SK-N-SH (cell line): ENCODE results near the gene TERT. TPM values are rescaled to one million over a fixed set of nuclear protein-coding genes. Genes with fewer than 3 reads are reported as not detected.

Source experiments
- CTCF ChIA-PET: fragments of 300-600, 350-600 bp; formaldehyde crosslinking; extraction: SDS; loops from one replicate; lab custom pipeline; 2021; lab: Yijun Ruan, JAX
- POLR2A ChIA-PET: fragments of 350-600 bp; sonication (Branson Sonifier 250); formaldehyde crosslinking; extraction: SDS; loops from one replicate; lab custom pipeline; 2020; ENCODE audit warnings: antibody characterized with exemption, inconsistent platforms; lab: Yijun Ruan, JAX
- DNase-seq: peaks from one replicate; pipeline ENCODE4 v3.0.0; 2012
- H2AFZ ChIP-seq: fragments of 200-600 bp; sonication (generic); 2 replicates; pipeline ENCODE4 v1.8.1; 2016; ENCODE audit warnings: antibody characterized with exemption, mild to moderate bottlenecking, low read depth
- H3F3A ChIP-seq: fragments of 200-600 bp; sonication (generic); replicated peaks from 2 replicates; pipeline ENCODE3; 2016; ENCODE audit warnings: antibody characterized with exemption, mild to moderate bottlenecking; ENCODE audit not compliant: insufficient read depth
- H3K27ac ChIP-seq, 2 experiments: fragments of 200-500 bp in 1 of 2; fragments of 200-600 bp in 1 of 2; sonication (Bioruptor generic) in 1 of 2; sonication (generic), shearing (Covaris generic) in 1 of 2; 2 replicates each; pipeline versions ENCODE4 v1.5.1 to v1.6.1; 2014 to 2016; ENCODE audit warnings: low read depth in 2 of 2, inconsistent platforms in 1 of 2, low read length in 1 of 2, mild to moderate bottlenecking in 1 of 2, mixed read lengths in 1 of 2
- H3K27me3 ChIP-seq: fragments of 200-600 bp; sonication (generic), shearing (Covaris generic); 2 replicates; pipeline ENCODE4 v1.6.1; 2016; ENCODE audit warnings: mixed run types; ENCODE audit not compliant: insufficient read depth
- H3K36me3 ChIP-seq, 2 experiments: fragments of 200-500 bp in 1 of 2; fragments of 200-600 bp in 1 of 2; sonication (Bioruptor generic) in 1 of 2; sonication (generic) in 1 of 2; replicated peaks in 1 of 2; 2 replicates each; pipeline versions ENCODE3 to v1.5.1; 2014 to 2016; ENCODE audit warnings: low read length in 1 of 2, mild to moderate bottlenecking in 1 of 2; ENCODE audit not compliant: insufficient read depth in 2 of 2, control insufficient read depth in 1 of 2
- H3K4me1 ChIP-seq, 2 experiments: fragments of 200-500 bp in 1 of 2; fragments of 200-600 bp in 1 of 2; sonication (Bioruptor generic) in 1 of 2; sonication (generic), shearing (Covaris generic) in 1 of 2; 2 replicates each; pipeline versions ENCODE4 v1.5.1 to v1.6.1; 2014 to 2016; ENCODE audit warnings: low read depth in 1 of 2, low read length in 1 of 2, mixed run types in 1 of 2; ENCODE audit not compliant: insufficient read depth in 2 of 2, control insufficient read depth in 1 of 2
- H3K4me2 ChIP-seq: fragments of 200-600 bp; sonication (generic), shearing (Covaris generic); 2 replicates; pipeline ENCODE4 v1.6.1; 2017; ENCODE audit warnings: mixed run types
- H3K4me3 ChIP-seq, 2 experiments: fragments of 200-500 bp in 1 of 2; fragments of 200-600 bp in 1 of 2; sonication (Bioruptor generic) in 1 of 2; sonication (generic), shearing (Covaris generic) in 1 of 2; 2 replicates each; pipeline versions ENCODE4 v1.5.1 to v1.8.1; 2014 to 2016; ENCODE audit warnings: low read depth in 2 of 2, inconsistent platforms in 1 of 2, low read length in 1 of 2, mild to moderate bottlenecking in 1 of 2, mixed read lengths in 1 of 2, moderate library complexity in 1 of 2
- H3K79me2 ChIP-seq: fragments of 200-600 bp; sonication (generic); 2 replicates; pipeline ENCODE4 v1.8.1; 2017; ENCODE audit warnings: mild to moderate bottlenecking; ENCODE audit not compliant: insufficient read depth
- H3K9ac ChIP-seq: fragments of 200-600 bp; sonication (generic); 2 replicates; pipeline ENCODE4 v1.6.1; 2017; ENCODE audit warnings: mixed run types
- H3K9me2 ChIP-seq: fragments of 200-600 bp; sonication (generic); 2 replicates; pipeline ENCODE4 v1.6.1; 2017; ENCODE audit warnings: mixed run types
- H3K9me3 ChIP-seq: fragments of 200-600 bp; sonication (generic); 2 replicates; pipeline ENCODE4 v1.6.1; 2017; ENCODE audit warnings: mixed run types, mild to moderate bottlenecking, moderate library complexity
- H4K20me1 ChIP-seq: fragments of 200-600 bp; sonication (generic); 2 replicates; pipeline ENCODE4 v1.6.1; 2017; ENCODE audit warnings: mild to moderate bottlenecking, mixed run types; ENCODE audit not compliant: insufficient read depth
- ELF1 ChIP-seq: IDR thresholded peaks from 2 replicates; pipeline ENCODE4 v1.4.0; 2012
- FOXJ3 ChIP-seq: sonication (generic); formaldehyde crosslinking; IDR thresholded peaks from 2 replicates; pipeline ENCODE4 v1.5.1; 2020; ENCODE audit warnings: mild to moderate bottlenecking, missing genetic modification reagents
- GABPA ChIP-seq: IDR thresholded peaks from 2 replicates; pipeline ENCODE4 v1.4.0; 2012; ENCODE audit warnings: low read depth, mild to moderate bottlenecking
- IRF3 ChIP-seq: fragments of 150-350 bp; IDR thresholded peaks from 2 replicates; pipeline ENCODE4 v1.6.1; 2016; ENCODE audit warnings: mild to moderate bottlenecking, low read depth, low read length
- JUND ChIP-seq: IDR thresholded peaks from 2 replicates; pipeline ENCODE4 v1.4.0; 2012
- MXI1 ChIP-seq: IDR thresholded peaks from 2 replicates; pipeline ENCODE4 v1.6.1; 2012; ENCODE audit warnings: mild to moderate bottlenecking, low read depth, low read length, improper control_type of control experiment
- RCOR1 ChIP-seq: fragments of 150-350 bp; IDR thresholded peaks from 2 replicates; pipeline ENCODE4 v1.6.1; 2017; ENCODE audit warnings: antibody characterized with exemption, low read length
- REST ChIP-seq: IDR thresholded peaks from 2 replicates; pipeline ENCODE4 v1.6.1; 2012; ENCODE audit warnings: mild to moderate bottlenecking, low read depth, low read length, moderate library complexity
- RFX5 ChIP-seq: IDR thresholded peaks from 2 replicates; pipeline ENCODE4 v1.6.1; 2012; ENCODE audit warnings: mild to moderate bottlenecking, improper control_type of control experiment, low read length
- YY1 ChIP-seq: IDR thresholded peaks from 2 replicates; pipeline ENCODE4 v1.4.0; 2012; ENCODE audit warnings: low read depth, mild to moderate bottlenecking
- WGBS: methylation state at CpG from one replicate; pipeline ENCODE4 v1.1.6; 2017; ENCODE audit warnings: low lambda C conversion rate; 5-methylcytosine and 5-hydroxymethylcytosine counted together
- polyA plus RNA-seq, 3 experiments: library from polyadenylated mRNA; depleted of rRNA; stranded (reverse); fragments of >200 nt; gene quantifications; 2 replicates each; pipeline ENCODE4 v1.2.3, GENCODE V29; 2012
- TF ChIP-seq, protein P1 (sequence below): IDR thresholded peaks from 2 replicates; pipeline ENCODE4 v1.4.0; 2012; ENCODE audit warnings: low read depth, borderline replicate concordance

The TERT gene
- polyA plus RNA-seq, 1 of the 3 experiments (the other 2 are of a cell fraction): 2.4 TPM

DNA sequence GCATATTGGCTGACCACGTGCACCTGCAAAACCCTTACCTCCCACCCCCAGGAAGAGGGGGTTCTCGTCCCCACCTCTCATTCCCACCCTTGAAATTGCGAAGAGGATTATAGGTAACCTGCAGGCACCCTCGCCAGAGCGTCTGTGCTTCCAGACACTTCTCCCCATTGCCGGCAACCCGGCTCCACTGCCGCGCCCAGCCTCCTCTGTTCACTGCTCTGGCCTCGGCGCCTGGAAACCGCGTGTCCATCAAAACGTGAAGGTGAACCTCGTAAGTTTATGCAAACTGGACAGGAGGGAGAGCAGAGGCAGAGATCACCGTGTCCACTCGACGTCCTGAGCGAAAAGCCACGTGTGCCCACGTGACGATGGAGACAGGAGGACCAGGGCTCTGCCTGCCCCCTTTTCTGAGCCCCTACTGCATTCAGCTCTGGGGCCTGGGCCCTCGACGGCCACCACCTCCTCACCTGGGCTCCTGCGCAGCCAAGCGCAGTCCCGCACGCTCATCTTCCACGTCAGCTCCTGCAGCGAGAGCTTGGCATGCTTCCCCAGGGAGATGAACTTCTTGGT is 1.9 kb downstream of the TERT start:
- Histone ChIP-seq H3K9me2 (no peaks in the 10 kb centered on the region), H3K9ac (no peak overlapping the region), H3F3A (no peaks in the 10 kb centered on the region), H4K20me1 (no peaks in the 10 kb centered on the region), H3K27ac (no peak overlapping the region), H3K4me3 (no peak overlapping the region), H3K4me2 (no peak overlapping the region), H3K4me1 (peaks cover 0 to 4% of the 10 kb centered on the region in 2 experiments; a peak in 1 of 4 replicates), H3K27me3 (peaks cover 20% of the 10 kb centered on the region), H3K79me2 (no peaks in the 10 kb centered on the region), H2AFZ (no peak overlapping the region)
- DNase-seq: no peak
- CTCF ChIA-PET: no interaction called here
- 67% methylated on average over 14 of the region's 30 CpGs for WGBS
- POLR2A ChIA-PET: no interaction called here
- TF ChIP-seq RFX5: no peak
- TF ChIP-seq, all 33 proteins: peak for 0
- H3K36me3 ChIP-seq: no peaks in the 10 kb centered on the region
- no peaks in the 10 kb centered on the region for H3K9me3 ChIP-seq

GRCh38 chr5:1292139-1292538 is 2.7 kb downstream of the TERT start:
- H3K9me3 ChIP-seq: no peaks in the 10 kb centered on the region
- POLR2A ChIA-PET: interaction anchor here (0.5 kb wide), 1 partner anchor 35 kb away, joined by 4 read pairs; no protein-coding TSS in a partner anchor
- WGBS: 28% methylated on average over 5 of the region's 6 CpGs

More at GRCh38 chr5:1292139-1292538, 2.7 kb downstream of the TERT start:
- H2AFZ ChIP-seq: no peak overlapping the region
- H3K4me2 ChIP-seq: no peak overlapping the region
- peaks cover 15% of the 10 kb centered on the region for H3K27me3 ChIP-seq
- no peak overlapping the region for H3K4me3 ChIP-seq
- no peaks in the 10 kb centered on the region for H3K9me2 ChIP-seq
- no peaks in the 10 kb centered on the region for H3K36me3 ChIP-seq
- no peak overlapping the region for H3K27ac ChIP-seq
- H3K9ac ChIP-seq: no peak overlapping the region
- DNase-seq: no peak
- H3K4me1 ChIP-seq: peaks cover 0 to 4% of the 10 kb centered on the region in 2 experiments; a peak in 1 of 4 replicates
- H3K79me2 ChIP-seq: no peaks in the 10 kb centered on the region
- H4K20me1 ChIP-seq: no peaks in the 10 kb centered on the region
- H3F3A ChIP-seq: no peaks in the 10 kb centered on the region
- TF ChIP-seq JUND (no peak), RCOR1 (no peak), MXI1 (no peak), REST (no peak), IRF3 (no peak), GABPA (no peak), YY1 (no peak), ELF1 (no peak), FOXJ3 (CRISPR knock-in tag) (no peak)
- TF ChIP-seq, protein P1, sequence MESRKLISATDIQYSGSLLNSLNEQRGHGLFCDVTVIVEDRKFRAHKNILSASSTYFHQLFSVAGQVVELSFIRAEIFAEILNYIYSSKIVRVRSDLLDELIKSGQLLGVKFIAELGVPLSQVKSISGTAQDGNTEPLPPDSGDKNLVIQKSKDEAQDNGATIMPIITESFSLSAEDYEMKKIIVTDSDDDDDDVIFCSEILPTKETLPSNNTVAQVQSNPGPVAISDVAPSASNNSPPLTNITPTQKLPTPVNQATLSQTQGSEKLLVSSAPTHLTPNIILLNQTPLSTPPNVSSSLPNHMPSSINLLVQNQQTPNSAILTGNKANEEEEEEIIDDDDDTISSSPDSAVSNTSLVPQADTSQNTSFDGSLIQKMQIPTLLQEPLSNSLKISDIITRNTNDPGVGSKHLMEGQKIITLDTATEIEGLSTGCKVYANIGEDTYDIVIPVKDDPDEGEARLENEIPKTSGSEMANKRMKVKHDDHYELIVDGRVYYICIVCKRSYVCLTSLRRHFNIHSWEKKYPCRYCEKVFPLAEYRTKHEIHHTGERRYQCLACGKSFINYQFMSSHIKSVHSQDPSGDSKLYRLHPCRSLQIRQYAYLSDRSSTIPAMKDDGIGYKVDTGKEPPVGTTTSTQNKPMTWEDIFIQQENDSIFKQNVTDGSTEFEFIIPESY: no peak
- CTCF ChIA-PET: no interaction called here
